GM19099 (cell line): ENCODE results near the gene FBXO39.

ENCODE experiments used
- POLR2A ChIP-seq: IDR thresholded peaks from 3 replicates; pipeline ENCODE4 v1.6.1; 2011; ENCODE audit warnings: low read depth; ENCODE audit not compliant: insufficient read length; ENCODE audit errors: extremely low read depth

The FBXO39 gene

DNA sequence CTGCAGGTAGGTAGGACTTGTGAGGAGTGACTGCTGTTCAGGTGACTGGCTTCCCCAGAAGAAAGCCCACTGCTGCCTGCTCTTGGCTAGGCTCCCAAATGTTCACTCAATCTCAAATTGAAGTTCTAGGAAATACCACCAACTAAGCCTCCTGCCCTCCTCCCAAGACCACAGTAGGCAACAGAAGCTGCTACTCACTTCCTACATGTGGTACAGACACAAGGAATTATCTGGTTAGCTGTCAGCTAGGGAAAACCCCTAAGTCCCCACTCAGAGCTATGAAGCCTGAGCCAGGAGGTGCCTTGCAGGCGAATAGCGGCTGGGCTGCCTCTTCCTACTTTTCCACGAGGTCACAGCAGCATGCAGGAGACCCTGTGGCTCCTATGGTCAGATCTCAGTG, 4.9 kb downstream of the FBXO39 start:
- no peak for TF ChIP-seq POLR2A

DNA sequence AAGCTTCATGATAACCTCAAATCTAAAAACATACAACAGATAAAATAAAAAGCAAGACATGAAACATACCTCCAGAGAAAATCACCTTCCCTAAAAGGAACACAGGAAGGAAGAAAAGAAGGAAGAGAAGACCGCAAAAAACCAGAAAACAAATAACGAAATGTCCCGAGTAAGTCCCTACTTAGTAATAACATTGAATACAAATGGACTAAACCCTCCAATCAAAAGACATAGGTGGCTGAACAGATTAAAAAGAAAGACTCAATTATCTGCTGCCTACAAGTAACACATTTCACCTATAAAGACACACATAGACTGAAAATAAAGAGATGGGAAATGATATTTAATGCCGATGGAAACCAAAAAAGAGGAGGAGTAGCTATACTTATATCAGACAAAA, 6.2 kb downstream of the FBXO39 start:
- no peak for TF ChIP-seq POLR2A

DNA sequence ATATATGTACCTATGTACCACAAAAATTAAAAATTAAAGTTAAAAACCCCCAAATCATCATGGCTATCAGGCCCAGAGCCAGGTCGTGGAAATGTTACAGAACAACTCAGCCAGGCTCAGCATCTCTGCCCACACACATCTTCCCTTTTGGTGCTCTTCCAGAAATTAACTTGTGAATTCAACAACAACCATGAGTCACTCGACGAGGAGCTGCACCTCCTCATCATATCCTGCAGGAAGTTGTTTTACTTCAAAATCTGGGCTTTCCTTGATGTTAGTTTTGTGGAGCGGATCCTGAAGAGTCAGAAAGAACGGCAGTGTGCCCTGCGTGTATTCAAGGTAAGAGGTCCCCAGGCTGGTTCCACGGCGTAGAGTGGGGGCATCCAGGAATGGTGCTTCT, 10.6 kb downstream of the FBXO39 start:
- no peak for TF ChIP-seq POLR2A

DNA sequence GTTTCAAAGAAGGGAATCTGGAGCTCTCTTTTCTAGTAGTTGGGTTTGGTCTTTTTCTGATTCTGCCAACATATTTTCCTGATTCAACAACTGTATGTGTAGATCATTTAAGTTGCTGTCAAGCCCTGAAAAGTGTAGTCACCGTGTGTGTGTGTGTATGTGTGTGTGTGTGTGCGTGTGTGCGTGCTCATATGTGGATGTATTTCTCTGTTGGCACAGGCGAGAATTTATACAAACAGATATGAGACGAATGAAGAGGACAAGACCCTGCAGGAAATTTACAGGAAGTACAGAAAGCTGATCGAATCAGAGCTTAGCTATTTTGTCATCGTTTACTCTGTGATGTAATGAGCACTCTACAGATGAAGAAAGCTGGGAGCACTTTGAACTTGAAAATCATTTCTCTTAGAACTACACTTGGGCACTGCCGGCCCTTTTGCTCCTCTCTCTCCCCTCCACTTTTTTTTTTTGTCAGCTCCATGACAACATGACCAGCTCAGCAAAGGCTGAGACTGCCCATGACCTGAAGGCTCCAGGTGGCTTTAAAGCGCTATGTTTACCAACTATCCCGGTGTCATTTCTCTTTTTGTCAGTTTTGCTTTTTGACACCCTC, 11.2 kb downstream of the FBXO39 start:
- TF ChIP-seq POLR2A = no peak

DNA sequence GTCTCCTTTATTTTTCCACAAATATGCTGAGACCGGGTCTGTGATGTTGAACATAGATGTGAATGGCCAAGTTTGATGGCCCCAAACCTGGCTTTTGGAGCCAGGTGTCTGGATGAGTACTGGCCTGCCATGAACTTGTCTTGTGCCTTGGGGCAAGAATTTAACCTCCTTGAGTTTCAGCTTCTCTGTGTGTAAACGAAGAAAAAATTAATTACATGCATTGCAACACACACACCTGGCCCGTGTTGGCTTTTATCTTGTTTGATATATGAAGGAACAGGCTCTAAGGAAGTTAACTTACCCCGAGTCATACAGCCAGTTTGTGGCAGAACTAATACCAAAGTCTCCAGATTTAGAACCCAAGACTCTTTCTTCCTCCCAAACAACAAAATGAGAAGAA, 13.1 kb downstream of the FBXO39 start:
- no peak for TF ChIP-seq POLR2A

DNA sequence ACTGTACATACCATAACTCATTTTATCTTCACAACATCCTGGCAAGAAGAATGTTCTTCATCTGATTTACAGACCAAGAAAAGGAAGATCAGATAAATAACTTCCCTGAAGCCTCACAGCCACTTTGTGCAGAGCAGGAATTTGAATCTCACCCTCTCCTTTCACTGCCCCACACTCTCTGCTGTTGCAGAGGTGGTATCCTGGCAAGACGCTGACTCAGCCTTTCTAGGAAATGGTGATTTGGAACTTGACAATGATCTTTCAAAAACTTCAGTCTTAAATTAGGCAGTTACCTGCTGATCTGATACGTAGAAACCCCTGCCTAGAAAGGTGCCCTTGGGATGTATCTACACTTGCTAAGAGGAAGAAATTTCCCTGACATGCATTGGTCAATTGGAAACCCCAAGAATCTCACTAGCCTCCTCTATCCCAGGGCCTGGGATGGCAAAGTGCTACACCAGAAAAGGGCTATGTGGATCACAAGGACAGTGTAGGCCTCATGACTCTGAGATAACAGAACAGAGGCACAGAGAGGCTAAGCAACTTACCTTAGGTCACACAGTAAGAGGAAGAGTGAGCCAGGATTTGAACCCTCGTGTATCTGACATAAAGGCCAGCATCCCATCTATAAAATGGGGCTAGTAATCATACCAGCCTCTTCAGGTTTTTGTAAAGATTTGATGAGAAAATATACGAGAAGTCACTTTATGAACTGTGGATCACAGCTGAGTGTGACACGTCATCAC, 17.9 kb downstream of the FBXO39 start:
- TF ChIP-seq POLR2A = no peak

DNA sequence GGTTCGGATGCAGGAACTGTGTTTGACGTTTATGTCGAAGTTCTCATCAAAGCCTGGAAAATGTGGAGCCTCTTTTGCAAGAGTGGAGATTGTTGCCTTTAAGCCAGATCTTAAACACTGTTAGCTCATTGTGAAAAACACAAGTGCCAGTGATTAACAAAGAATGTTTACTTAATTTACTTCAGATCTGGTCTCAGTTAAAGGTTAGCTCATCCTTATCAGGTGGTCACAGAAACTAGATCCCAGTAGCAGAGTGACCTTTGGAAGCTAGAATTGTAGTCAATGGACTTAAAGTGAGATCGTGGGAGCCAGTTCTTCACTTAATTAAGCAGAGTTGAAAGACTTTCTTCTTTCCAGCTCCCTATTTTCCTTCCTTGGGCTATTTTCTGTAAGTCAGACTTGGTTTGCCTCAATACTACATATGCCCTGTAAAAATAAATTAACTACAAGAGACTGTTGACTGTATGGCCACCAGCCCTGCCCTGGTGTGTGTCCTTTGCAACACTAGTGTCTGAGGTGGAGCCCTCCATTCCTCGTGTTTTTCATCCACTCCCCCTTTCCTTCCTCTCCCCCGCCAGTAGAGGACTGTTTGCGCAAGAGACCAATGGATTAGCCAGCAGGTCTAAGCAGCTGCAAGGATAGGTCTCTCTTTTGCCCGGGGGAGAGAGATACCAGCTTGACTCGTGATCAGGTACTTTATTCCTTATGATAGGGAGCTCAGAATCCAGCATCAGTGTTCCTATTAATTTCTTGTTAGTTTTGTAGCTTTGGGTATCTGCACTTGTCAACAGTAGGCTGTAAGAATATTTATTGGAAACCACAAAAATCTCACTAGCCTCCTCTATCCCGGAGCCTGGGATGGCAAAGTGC, 20.2 kb downstream of the FBXO39 start:
- TF ChIP-seq POLR2A = no peak

DNA sequence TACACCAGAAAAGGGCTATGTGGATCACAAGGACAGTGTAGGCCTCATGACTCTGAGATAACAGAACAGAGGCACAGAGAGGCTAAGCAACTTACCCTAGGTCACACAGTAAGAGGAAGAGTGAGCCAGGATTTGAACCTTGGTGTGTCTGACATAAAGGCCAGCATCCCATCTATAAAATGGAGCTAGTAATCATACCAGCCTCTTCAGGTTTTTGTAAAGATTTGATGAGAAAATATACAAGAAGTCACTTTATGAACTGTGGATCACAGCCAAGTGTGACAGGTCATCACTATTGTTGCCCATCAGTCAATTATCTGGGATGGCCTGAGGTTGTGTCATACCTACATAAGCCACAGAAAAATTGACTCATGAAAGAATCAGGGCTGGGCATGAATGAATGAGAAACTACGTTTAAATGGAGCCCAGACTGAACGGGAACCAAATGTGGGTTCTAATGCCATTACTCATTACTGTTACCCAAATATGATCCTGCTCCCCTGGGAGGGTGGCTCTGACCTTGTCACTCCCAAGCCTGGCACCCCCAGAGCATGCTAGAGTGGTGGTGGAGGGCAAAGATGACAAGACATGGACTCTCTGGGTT, 21.0 kb downstream of the FBXO39 start:
- TF ChIP-seq POLR2A = no peak

DNA sequence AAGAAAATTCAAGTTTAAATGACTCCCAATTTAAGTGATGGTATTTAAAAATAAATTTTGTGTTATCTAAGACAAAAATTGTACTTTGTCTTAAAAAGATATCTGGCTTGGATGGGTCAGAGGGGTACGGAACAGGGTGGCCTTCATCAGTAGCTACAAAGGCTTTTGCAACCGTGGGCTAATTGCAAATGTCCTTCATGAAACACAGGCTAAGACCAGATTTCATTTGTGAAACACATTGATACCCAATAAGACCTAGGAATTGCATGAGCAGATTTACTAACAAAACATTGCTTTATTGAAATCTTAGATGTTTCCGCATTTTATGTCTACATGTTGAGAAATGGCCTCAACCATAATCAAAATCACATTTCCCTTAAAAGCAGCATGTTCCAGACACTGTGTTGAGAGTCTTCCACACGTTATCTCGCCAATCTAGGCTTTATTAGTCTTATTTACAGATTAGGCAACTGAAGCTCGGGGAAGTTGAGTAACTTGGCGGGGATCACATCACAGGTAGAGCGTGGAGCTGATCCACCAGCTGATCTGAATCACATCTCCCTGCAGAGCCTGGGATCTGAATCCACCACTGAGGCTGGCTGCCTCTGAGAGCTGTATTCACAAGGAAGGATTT, 21.8 kb downstream of the FBXO39 start:
- no peak for TF ChIP-seq POLR2A

DNA sequence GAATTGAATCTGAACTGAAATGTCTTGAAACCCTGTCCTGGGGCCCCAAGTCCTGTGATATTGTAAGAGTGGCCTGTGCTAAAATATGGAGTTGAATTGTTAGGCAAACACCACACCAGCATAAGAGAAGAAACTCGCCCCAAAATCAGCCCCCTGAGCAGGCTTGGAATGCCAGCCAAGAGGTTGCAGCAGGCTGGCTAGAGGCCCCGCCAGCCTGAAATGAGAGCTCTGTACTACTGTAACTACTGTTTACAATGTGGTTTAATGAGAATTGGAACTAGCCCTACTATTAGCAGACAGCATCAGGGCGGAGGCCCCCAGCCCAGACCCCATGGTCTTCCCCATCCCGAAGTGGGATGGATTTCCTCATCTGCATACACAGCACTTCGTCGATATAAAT, 23.7 kb downstream of the FBXO39 start:
- no peak for TF ChIP-seq POLR2A

DNA sequence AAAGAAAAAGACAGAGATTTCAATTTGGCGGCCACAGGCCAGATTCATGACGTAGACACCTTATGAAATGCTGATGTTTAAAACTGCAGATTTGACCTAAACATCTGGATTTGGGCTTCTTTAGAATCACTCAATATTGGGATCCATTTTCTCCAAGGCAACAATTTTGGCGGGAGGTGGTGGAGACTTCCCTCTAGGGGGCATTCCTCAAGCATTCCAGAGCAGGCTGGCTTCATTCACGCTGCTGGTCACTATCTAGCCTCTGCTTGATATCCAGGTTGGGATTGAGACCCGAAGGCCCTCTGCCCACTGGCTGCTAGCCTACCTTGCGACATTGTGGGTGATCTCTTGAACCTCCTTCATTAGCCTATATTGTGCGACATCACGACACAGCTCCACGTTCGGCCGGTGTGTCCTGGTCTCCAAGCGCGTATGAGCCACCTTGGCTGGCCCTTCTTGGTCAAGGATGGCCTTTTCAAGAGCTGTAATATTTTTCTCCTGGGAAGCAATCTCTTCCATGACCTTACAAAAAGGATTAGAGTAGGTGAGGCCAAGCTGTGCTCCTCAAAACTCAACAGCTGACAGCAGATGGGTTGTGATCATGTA, 24.5 kb downstream of the FBXO39 start:
- no peak for TF ChIP-seq POLR2A

DNA sequence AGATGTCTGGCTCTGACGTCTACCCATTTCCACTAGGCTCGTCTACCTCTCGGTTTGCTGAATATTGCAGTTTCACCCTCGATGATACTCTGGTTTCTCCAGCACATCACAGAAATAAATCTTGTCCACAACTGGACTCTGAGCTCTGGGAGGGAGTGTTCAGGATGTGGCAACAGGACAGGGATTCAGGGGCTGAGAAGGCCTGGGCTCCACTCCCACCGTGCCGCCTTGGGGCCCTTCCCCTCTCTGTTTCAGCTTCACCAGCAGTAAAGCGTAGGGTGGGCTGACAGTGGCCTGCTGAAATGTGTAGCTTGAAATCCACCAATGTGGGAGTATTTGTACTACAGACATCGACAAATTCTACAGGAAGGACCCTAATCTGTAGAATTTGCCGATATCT, 35.5 kb downstream of the FBXO39 start:
- no peak for TF ChIP-seq POLR2A

DNA sequence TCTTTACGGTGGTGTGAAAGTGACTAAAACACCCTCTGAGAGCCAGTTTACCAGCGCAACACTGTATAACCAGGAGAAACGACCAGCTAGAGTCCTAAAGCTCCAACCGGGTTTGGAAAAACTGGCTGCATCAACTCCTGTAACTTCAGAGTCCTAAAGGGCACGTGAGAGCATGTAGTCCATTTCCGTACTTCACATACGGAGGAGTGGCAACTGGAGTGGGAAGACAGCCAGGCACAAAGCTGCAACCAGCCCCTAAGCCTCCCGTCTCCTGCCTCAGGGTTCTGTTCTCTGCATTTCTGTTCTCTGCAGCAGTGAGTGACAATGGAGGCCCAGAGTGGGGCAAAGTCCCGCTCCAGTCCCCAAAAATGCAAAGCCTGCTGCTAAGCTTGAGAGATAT, 36.3 kb downstream of the FBXO39 start:
- no peak for TF ChIP-seq POLR2A

DNA sequence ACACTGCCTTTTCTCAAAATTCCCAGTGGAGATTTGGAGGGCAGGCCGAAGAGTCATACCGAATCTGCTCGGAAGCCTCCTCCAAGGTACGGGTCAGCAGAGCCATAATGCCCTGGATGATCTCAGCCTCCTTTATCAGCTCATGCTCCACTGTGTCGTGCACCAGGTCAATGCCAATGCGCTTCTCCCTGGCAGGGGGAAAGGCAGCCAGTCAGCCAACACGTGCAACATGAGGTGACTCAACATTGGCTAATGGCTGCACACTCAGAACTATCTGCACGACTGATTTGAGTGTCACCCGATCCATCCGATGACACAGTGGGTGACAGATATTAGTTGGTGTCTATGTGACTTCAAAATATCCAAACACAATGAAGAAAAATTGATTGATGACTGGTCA, 39.8 kb downstream of the FBXO39 start:
- TF ChIP-seq POLR2A = no peak

DNA sequence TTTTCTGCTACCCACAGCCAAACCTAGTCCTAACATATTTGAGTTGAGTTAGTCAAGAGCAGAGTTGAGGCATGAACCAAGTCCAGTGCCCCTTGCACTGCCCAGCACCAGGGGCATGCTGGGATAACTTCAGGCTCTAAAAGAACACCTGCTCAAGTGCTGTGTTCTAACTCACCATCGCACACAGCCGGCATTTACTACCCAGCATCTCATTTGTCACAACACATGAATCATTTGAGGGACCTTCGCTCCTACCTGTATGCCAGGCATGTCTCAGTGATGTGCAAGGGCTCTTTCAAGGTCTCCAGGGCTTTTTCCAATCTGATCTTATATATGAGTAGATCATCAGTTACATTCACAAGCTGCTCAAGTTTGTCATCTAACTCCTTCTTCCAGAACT, 42.9 kb downstream of the FBXO39 start:
- no peak for TF ChIP-seq POLR2A

DNA sequence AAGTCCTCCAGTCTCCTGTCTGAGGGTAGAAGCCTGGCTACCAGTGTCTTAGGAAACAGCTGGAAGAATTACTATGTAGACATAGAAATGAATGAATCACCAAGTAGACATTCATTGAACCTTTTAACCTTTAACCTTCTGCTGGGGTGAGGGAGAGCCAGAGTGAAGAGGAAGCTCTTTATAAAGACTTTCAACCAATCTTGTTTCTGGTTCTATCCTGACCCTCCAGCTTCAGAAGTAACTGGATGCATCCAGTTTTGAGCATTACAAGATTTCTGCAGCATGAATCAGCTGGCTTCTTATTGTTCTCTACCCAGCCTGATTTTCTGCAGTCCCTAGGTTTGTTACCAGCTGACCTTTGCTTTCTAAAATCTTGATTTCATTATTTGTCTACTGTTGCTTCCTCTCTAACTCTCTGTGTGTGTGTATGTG, 47.0 kb downstream of the FBXO39 start:
- TF ChIP-seq POLR2A = no peak
